A172 (cell line): ENCODE measurements around the gene ARL17A. TPM values are rescaled to one million over a fixed set of nuclear protein-coding genes. Genes with fewer than 3 reads are reported as not detected.
"Not testable (repeated sequence)": the region's sequence is repeated elsewhere in the genome, so short reads cannot be mapped to it uniquely, and the experiment has no call there.

ENCODE experiments used
- DNase-seq: peaks from one replicate; pipeline ENCODE4 v3.0.0-alpha.2; 2015; ENCODE audit warnings: low spot score
- total RNA-seq: library from RNA; depleted of rRNA; stranded (reverse); fragments of >200 nt; shearing (Covaris generic); gene quantifications from 2 replicates; pipeline ENCODE4 v1.2.3, GENCODE V29; 2014; rRNA removed

ARL17A gene
- total RNA-seq, 1 experiment from 2014 or later, result 4.7 TPM

GRCh38 chr17:46548607-46549006 is 30.9 kb downstream of the ARL17A start:
- peak; percentile 0 for DNase-seq

- DNase-seq, result not testable (repeated sequence)
Observed at GRCh38 chr17:46534716-46535115, 44.8 kb downstream of the ARL17A start.

GRCh38 chr17:46512168-46512567 is 67.3 kb downstream of the ARL17A start, which contains the start of gene LRRC37A2:
Gene LRRC37A2, plus strand, starts transcription at chr17:46512468. Its CDS starts 245 bp downstream, at chr17:46512713.
- not testable (repeated sequence) for DNase-seq

- not testable (repeated sequence) for DNase-seq
Observed at GRCh38 chr17:46505896-46506295, 73.6 kb downstream of the ARL17A start.

GRCh38 chr17:46499437-46500139 is 79.9 kb downstream of the ARL17A start:
- DNase-seq, result not testable (repeated sequence)

GRCh38 chr17:46492021-46492420 is 87.5 kb downstream of the ARL17A start:
- not testable (repeated sequence) for DNase-seq

- DNase-seq, result not testable (repeated sequence)
Observed at GRCh38 chr17:46481310-46481709, 98.2 kb downstream of the ARL17A start.

GRCh38 chr17:46478823-46479222 is 100.7 kb downstream of the ARL17A start:
- not testable (repeated sequence) for DNase-seq

- DNase-seq, result not testable (repeated sequence)
Observed at GRCh38 chr17:46475583-46475982, 103.9 kb downstream of the ARL17A start.

GRCh38 chr17:46474489-46474888 is 105.0 kb downstream of the ARL17A start:
- DNase-seq, result not testable (repeated sequence)

- DNase-seq, result not testable (repeated sequence)
Observed at GRCh38 chr17:46467618-46468017, 111.9 kb downstream of the ARL17A start.

Other genes starting within 250 kb of the ARL17A start
- 21.6 and 26.7 TPM in 2 replicates for gene ARL17B, start 217.9 kb downstream of the ARL17A start, total RNA-seq
- gene LRRC37A2, start 67.2 kb downstream of the ARL17A start, total RNA-seq, result 1.9 and 3.4 TPM in 2 replicates
- 47.6 and 55.9 TPM in 2 replicates for gene NSF, start 11.0 kb upstream of the ARL17A start, total RNA-seq
- 5.3 and 6.0 TPM in 2 replicates for gene WNT3, start 239.0 kb upstream of the ARL17A start, total RNA-seq